ENCODE measurements around the gene NRXN3. TPM values are rescaled to one million over a fixed set of nuclear protein-coding genes. Genes with fewer than 3 reads are reported as not detected.
A peak's percentile ranks its signal among the peaks of the same experiment; 100 is the strongest.

Gene NRXN3
- total RNA-seq, 1 experiment from 2014 or later: not detected

GRCh38 chr14:79701371-79701770 lies 1531.2 kb downstream of the NRXN3 start:
- in situ Hi-C loops (cut with HindIII; ENCODE audit: low sequenced_read_pairs): no loop called here
- peak; percentile 92 for DNase-seq (ENCODE audit: low spot score)

- in situ Hi-C loops (cut with HindIII; ENCODE audit: low sequenced_read_pairs): no loop called here
- no peak for DNase-seq (ENCODE audit: low spot score)
These were observed 1532.0 kb downstream of the NRXN3 start for GRCh38 chr14:79702197-79702596.

- in situ Hi-C loops (cut with HindIII; ENCODE audit: low sequenced_read_pairs): no loop called here
- DNase-seq (ENCODE audit: low spot score): no peak
These were observed 1533.0 kb downstream of the NRXN3 start for GRCh38 chr14:79703209-79703608.

GRCh38 chr14:79704041-79704807 lies 1534.1 kb downstream of the NRXN3 start:
- DNase-seq (ENCODE audit: low spot score): no peak
- in situ Hi-C loops (cut with HindIII; ENCODE audit: low sequenced_read_pairs): no loop called here

- peak; percentile 96 for DNase-seq (ENCODE audit: low spot score)
- in situ Hi-C loops (cut with HindIII; ENCODE audit: low sequenced_read_pairs): no loop called here
These were observed 1535.1 kb downstream of the NRXN3 start for GRCh38 chr14:79705126-79705894.

- no peak for DNase-seq (ENCODE audit: low spot score)
- in situ Hi-C loops (cut with HindIII; ENCODE audit: low sequenced_read_pairs): no loop called here
These were observed 1536.2 kb downstream of the NRXN3 start for GRCh38 chr14:79706382-79706781.

- in situ Hi-C loops (cut with HindIII; ENCODE audit: low sequenced_read_pairs): no loop called here
- no peak for DNase-seq (ENCODE audit: low spot score)
These were observed 1538.5 kb downstream of the NRXN3 start for GRCh38 chr14:79708426-79709388.

GRCh38 chr14:79709573-79709972 lies 1539.4 kb downstream of the NRXN3 start:
- DNase-seq (ENCODE audit: low spot score): peak; percentile 47
- in situ Hi-C loops (cut with HindIII; ENCODE audit: low sequenced_read_pairs): no loop called here

- in situ Hi-C loops (cut with HindIII; ENCODE audit: low sequenced_read_pairs): no loop called here
- DNase-seq (ENCODE audit: low spot score): no peak
These were observed 1542.3 kb downstream of the NRXN3 start for GRCh38 chr14:79712302-79712950.

- in situ Hi-C loops (cut with HindIII; ENCODE audit: low sequenced_read_pairs): no loop called here
- no peak for DNase-seq (ENCODE audit: low spot score)
These were observed 1551.4 kb downstream of the NRXN3 start for GRCh38 chr14:79721399-79722084.

GRCh38 chr14:79724934-79725717 lies 1555.0 kb downstream of the NRXN3 start:
- no peak for DNase-seq (ENCODE audit: low spot score)
- in situ Hi-C loops (cut with HindIII; ENCODE audit: low sequenced_read_pairs): no loop called here

- in situ Hi-C loops (cut with HindIII; ENCODE audit: low sequenced_read_pairs): no loop called here
- DNase-seq (ENCODE audit: low spot score): no peak
These were observed 1557.7 kb downstream of the NRXN3 start for GRCh38 chr14:79727900-79728299.

GRCh38 chr14:79728331-79728730 lies 1558.2 kb downstream of the NRXN3 start:
- in situ Hi-C loops (cut with HindIII; ENCODE audit: low sequenced_read_pairs): no loop called here
- DNase-seq (ENCODE audit: low spot score): no peak

GRCh38 chr14:79729731-79730130 lies 1559.6 kb downstream of the NRXN3 start:
- in situ Hi-C loops (cut with HindIII; ENCODE audit: low sequenced_read_pairs): no loop called here
- no peak for DNase-seq (ENCODE audit: low spot score)

- in situ Hi-C loops (cut with HindIII; ENCODE audit: low sequenced_read_pairs): no loop called here
- DNase-seq (ENCODE audit: low spot score): no peak
These were observed 1560.0 kb downstream of the NRXN3 start for GRCh38 chr14:79730196-79730595.

- in situ Hi-C loops (cut with HindIII; ENCODE audit: low sequenced_read_pairs): no loop called here
These were observed 1560.8 kb downstream of the NRXN3 start for GRCh38 chr14:79730953-79731352.

GRCh38 chr14:79732911-79733655 lies 1562.9 kb downstream of the NRXN3 start:
- in situ Hi-C loops (cut with HindIII; ENCODE audit: low sequenced_read_pairs): no loop called here
- DNase-seq (ENCODE audit: low spot score): no peak

More at GRCh38 chr14:79730953-79731352, 1560.8 kb downstream of the NRXN3 start:
- DNase-seq (ENCODE audit: low spot score): no peak

All from G401 (cell line).